Body of pancreas (tissue), 4 donors: ENCODE data around the gene SSBP4. TPM values are rescaled to one million over a fixed set of nuclear protein-coding genes. Genes with fewer than 3 reads are reported as not detected.

Experiments
- ATAC-seq: fragments of 150-250 bp; one replicate; pipeline ENCODE4 v1.9.1; 2016
- DNase-seq, 4 donors: peaks; one replicate each; pipeline ENCODE4 v3.0.0-alpha.2; 2019
- H3K27ac ChIP-seq, 4 donors: fragments of 200-600 bp; sonication (generic); 1 replicate in 3 of 4; 2 replicates in 1 of 4; pipeline versions ENCODE4 v1.5.1 to v1.6.1; 2016 to 2019; ENCODE audit warnings: mild to moderate bottlenecking in 1 of 4, mixed read lengths in 1 of 4, moderate library complexity in 1 of 4
- H3K27me3 ChIP-seq, 2 donors: fragments of 200-600 bp; sonication (generic); one replicate each; pipeline ENCODE4 v1.6.0; 2016; ENCODE audit warnings: mild to moderate bottlenecking in 1 of 2
- H3K36me3 ChIP-seq, 2 donors: fragments of 200-600 bp; sonication (generic); replicated peaks in 1 of 2; 2 replicates each; pipeline ENCODE4 v1.5.1; 2016; ENCODE audit warnings: low read depth in 2 of 2; ENCODE audit not compliant: insufficient read depth in 1 of 2
- H3K4me1 ChIP-seq: fragments of 200-600 bp; sonication (generic); one replicate; pipeline ENCODE4 v1.6.0; 2016
- H3K4me3 ChIP-seq, 2 donors: fragments of 200-600 bp; sonication (generic); 1 replicate in 1 of 2; 2 replicates in 1 of 2; pipeline ENCODE4 v1.5.1; 2016 to 2019
- H3K9me3 ChIP-seq, 3 donors: fragments of 200-600 bp; sonication (generic); 1 replicate in 2 of 3; 2 replicates in 1 of 3; pipeline ENCODE4 v1.5.1; 2016
- POLR2A ChIP-seq, 3 donors: fragments of 450-650 bp; IDR thresholded peaks; one replicate each; pipeline ENCODE4 v1.6.1; 2016; ENCODE audit warnings: antibody characterized with exemption in 3 of 3, mild to moderate bottlenecking in 2 of 3
- WGBS, 2 donors: methylation state at CpG; one replicate each; pipeline ENCODE4 v1.1.5; 2017; 5-methylcytosine and 5-hydroxymethylcytosine counted together
- intact Hi-C: fragments of 100-400 bp; cut with DNase I; formaldehyde crosslinking; loops from one replicate; pipeline ENCODE4 v1.15.1; 2023
- total RNA-seq, 2 donors: library from RNA; depleted of rRNA; stranded (reverse); fragments of >200 nt; gene quantifications; one replicate each; pipeline ENCODE4 v1.1.0, GENCODE V29; 2016
- TF ChIP-seq, protein P1 (sequence below), 7 experiments: fragments of 450-650 bp in 4 of 7; fragments of 200-600 bp in 3 of 7; sonication (generic) in 3 of 7; IDR thresholded peaks; one replicate each; pipeline ENCODE4 v1.5.1; 2016 to 2019; ENCODE audit warnings: antibody characterized with exemption in 7 of 7

Gene SSBP4
- total RNA-seq, 2 donors from 2014 or later, result 50.1 to 63.9 TPM

DNA sequence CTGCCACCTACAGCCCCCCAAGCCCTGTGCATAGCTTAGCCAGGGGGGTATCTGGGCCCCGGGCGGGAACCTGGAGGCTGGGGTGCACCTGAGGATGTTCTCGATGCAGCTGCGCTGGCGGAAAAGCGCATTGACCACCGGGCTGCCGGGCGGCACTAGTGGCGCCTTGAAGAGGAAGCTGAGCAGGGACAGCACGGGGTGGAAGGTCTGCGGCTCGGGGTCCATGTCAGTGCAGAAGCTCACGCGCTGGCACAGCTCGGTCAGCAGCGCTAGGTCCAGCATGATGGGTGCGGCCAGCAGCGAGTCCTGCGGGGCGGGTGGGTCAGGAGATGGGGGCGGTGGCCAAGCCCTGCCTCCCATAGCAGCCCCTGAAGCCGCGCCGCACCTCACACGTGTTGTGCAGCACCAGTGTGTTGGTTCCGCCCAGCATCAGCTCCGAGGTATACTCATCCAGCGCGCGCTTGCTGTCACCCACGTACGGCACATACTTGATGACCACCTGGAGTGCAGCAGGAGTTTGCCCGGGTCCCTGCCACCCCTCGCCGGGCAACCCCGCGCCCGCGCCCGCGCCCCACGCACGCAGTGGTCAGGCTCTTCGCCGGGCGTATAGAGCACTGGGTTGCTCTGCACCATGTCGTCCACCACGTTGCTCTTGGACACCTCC lies 16.1 kb downstream of the SSBP4 start:
- no peaks in the 10 kb centered on the region for H3K27me3 ChIP-seq
- DNase-seq (no peak), ATAC-seq (no peak)
- H3K27ac ChIP-seq, result no peak overlapping the region
- H3K4me1 ChIP-seq, result peaks cover 50% of the 10 kb centered on the region
- TF ChIP-seq POLR2A (IDR thresholded peaks at IDR 0.05), result no peak
- TF ChIP-seq, protein P1, sequence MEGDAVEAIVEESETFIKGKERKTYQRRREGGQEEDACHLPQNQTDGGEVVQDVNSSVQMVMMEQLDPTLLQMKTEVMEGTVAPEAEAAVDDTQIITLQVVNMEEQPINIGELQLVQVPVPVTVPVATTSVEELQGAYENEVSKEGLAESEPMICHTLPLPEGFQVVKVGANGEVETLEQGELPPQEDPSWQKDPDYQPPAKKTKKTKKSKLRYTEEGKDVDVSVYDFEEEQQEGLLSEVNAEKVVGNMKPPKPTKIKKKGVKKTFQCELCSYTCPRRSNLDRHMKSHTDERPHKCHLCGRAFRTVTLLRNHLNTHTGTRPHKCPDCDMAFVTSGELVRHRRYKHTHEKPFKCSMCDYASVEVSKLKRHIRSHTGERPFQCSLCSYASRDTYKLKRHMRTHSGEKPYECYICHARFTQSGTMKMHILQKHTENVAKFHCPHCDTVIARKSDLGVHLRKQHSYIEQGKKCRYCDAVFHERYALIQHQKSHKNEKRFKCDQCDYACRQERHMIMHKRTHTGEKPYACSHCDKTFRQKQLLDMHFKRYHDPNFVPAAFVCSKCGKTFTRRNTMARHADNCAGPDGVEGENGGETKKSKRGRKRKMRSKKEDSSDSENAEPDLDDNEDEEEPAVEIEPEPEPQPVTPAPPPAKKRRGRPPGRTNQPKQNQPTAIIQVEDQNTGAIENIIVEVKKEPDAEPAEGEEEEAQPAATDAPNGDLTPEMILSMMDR (IDR thresholded peaks at IDR 0.05), result no peak
- no peak overlapping the region for H3K4me3 ChIP-seq
- no peaks in the 10 kb centered on the region for H3K9me3 ChIP-seq
- H3K36me3 ChIP-seq, result no peaks in the 10 kb centered on the region
- 87 to 95% methylated on average over 17 to 48 of the region's 49 CpGs for WGBS, 2 donors
- intact Hi-C loops, result no loop called here

DNA sequence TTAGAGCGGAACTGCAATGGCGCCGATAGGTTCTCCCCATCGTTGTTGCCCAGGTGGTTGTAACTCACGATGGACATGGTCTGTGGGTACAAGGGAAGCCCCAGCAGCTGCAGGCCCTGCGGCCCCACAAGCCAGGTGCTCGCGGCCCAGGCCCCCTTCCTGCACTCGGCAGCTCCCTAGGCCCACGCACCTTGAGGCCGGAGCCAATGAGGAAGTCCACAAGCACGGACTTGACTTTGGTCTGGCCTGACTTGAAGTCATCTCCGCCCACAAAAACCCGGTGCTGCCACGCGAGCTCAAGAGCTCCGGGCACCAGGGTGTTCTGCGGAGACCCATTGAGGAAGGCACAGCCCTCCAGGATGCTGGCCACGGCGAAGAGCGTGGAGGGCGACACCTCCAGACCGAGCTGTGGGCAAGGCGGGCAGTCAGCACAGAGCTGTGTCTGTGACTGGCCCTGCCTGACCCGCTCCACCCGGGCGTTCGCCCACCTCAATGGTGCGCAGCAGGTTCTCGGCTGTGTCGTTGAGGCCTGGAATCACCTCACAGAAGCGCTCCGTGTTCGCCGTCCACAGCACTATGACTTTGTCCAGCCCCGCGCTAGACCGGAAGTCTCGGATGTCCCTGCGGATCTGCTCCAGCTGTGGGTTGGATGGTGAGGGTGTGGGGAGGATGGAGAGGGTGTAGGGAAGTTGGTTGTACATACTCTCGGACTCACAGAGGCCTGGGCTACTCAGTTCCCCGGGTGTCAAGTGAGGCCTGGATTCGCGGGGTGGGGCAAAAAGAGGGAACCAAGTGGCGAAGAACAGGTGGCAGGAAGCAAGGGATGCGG lies 16.9 kb downstream of the SSBP4 start:
- Histone ChIP-seq H3K9me3 (no peaks in the 10 kb centered on the region), H3K36me3 (no peaks in the 10 kb centered on the region), H3K4me3 (no peak overlapping the region), H3K4me1 (peaks cover 57% of the 10 kb centered on the region), H3K27ac (peak overlapping the region in 3 of 4 donors; percentile 84 to 92 (median 90)), H3K27me3 (no peaks in the 10 kb centered on the region)
- WGBS, 2 donors, result 84 to 90% methylated on average over 24 to 41 of the region's 46 CpGs
- no peak for TF ChIP-seq POLR2A (IDR thresholded peaks at IDR 0.05)
- TF ChIP-seq, protein P1 (IDR thresholded peaks at IDR 0.05), result no peak
- ATAC-seq (no peak), DNase-seq (no peak)
- intact Hi-C loops, result no loop called here

DNA sequence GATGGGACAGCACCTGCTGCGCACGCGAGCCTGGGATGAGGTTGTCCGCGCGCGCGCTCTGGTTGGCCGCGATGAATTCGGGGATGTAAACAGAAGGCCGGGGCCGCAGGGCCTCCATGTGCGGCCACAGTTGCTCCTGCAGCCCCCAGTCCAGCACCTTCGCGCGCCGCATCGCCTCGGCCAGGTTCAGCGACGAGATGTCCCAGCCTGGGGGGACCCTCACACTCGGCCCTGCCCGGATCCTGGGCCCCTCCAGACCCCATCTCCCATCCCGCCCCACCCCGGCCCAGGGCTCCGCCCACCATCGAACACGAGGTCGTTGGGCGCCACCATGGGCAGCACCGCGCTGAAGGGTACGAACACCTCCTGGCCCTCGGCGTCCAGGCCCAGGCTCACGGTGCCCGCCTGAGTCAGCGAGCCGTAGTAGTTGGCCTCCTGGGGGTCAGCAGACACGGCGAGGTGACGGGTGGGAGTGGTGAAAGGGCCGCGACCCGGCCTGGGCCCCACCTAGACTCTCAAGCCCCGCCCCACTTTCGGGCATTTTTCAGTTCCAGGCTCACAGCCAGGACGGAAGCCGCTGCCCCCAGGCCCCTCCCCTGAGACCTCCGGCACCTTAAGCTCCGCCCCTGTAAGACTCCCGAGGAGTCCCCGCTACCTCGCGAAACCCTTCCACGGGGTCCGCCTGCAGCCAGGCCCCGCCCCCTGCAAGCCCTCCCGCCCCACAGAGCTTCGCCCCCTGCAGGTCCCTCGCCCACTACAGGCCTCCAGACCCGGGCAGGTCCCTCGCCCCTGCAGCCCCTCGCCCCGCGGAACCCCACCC lies 17.7 kb downstream of the SSBP4 start:
- H3K4me1 ChIP-seq, result peaks cover 66% of the 10 kb centered on the region
- TF ChIP-seq POLR2A (IDR thresholded peaks at IDR 0.05), result no peak
- TF ChIP-seq, protein P1 (IDR thresholded peaks at IDR 0.05), result no peak
- H3K27ac ChIP-seq, result peak overlapping the region; percentile 53 to 92 (median 87)
- ATAC-seq (peak; percentile 47), DNase-seq (peak; percentile 75 to 83 (median 82))
- peak overlapping the region; percentile 22 to 27 for H3K4me3 ChIP-seq
- no peaks in the 10 kb centered on the region for H3K9me3 ChIP-seq
- WGBS, 2 donors, result 47 to 70% methylated on average over 24 to 50 of the region's 67 CpGs
- intact Hi-C loops, result no loop called here
- no peaks in the 10 kb centered on the region for H3K36me3 ChIP-seq
- no peaks in the 10 kb centered on the region for H3K27me3 ChIP-seq

DNA sequence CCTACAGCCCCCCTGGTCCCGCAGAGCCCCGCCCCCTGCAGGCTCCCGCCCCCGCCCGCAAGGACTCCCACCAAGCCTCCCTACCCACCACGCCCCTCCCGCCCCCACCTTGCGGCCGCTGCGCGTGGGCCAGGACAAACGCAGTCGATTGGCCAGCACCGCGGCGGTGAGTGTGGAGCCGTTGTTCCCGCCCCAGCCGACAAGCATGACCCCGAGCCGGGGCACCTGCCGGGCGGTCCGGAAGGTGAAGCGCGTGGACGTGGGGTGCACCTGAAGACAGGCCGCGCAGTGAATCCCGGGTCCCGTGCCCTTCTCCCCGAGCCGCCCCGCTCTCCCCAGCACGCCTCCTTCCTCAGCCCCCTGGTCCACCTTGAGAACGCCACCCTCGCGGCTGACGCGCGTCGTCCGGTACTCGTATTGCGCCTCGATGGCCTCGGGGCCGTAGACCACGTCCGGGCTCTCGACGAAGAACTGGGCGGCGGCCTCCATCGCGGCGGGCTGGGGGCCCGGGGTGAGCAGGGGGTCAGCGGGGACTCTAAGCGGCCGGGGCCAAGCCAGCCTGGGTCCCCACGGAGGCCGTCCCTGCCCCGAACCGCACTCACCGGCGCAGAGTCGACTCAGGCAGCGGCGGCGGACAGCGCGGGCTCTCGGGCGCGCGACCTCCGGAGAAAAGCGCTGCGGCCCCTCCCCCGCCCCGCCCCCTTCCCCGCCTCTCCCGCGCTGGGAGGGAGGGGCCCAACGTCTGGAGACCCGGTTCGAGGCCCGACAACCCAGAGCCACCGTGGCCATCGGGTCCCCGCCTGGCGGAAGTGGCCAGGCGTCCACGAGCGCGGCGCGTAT lies 18.5 kb downstream of the SSBP4 start, which contains the start of gene ISYNA1:
Gene ISYNA1 (minus strand): TSS at position 643 of the 840 bp plus-strand sequence. CDS start 154 bp downstream, at position 489.
- ATAC-seq, result peak; percentile 44
- 0% methylated on average over 69 of the region's 99 CpGs; no CpG with 5 or more reads in 1 of the 2 donors for WGBS, 2 donors
- intact Hi-C loops, result no loop called here
- no peaks in the 10 kb centered on the region for H3K9me3 ChIP-seq
- peaks cover 65% of the 10 kb centered on the region for H3K4me1 ChIP-seq
- peak; percentile 58 to 66 (median 63) for DNase-seq
- H3K4me3 ChIP-seq, result peak within 1 kb of the TSS; percentile 22 to 27
- peak; percentile 15 to 45 (median 39) for TF ChIP-seq POLR2A (IDR thresholded peaks at IDR 0.05)
- TF ChIP-seq, protein P1 (IDR thresholded peaks at IDR 0.05), result no peak
- H3K27ac ChIP-seq, result peak within 1 kb of the TSS; percentile 69 to 92 (median 87)
- H3K36me3 ChIP-seq, result no peaks in the 10 kb centered on the region
- no peaks in the 10 kb centered on the region for H3K27me3 ChIP-seq
